ENCODE results near the gene ANK3. TPM values are rescaled to one million over a fixed set of nuclear protein-coding genes. Genes with fewer than 3 reads are reported as not detected.

Gene ANK3
- total RNA-seq, 1 donor from 2014 or later = 12.6 TPM

GRCh38 chr10:60163786-60164185 lies 225.9 kb downstream of the ANK3 start:
- H3K36me3 Mint-ChIP-seq (ENCODE audit: low read depth, unreplicated experiment) = no peaks in the 10 kb centered on the region
- no peak for TF ChIP-seq CTCF (IDR thresholded peaks at IDR 0.05; ENCODE audit: unreplicated experiment)
- no peaks in the 10 kb centered on the region for H3K4me1 Mint-ChIP-seq (ENCODE audit: unreplicated experiment)
- peaks cover 6% of the 10 kb centered on the region for H3K27me3 Mint-ChIP-seq (ENCODE audit: unreplicated experiment)
- no peak overlapping the region for H3K27ac Mint-ChIP-seq (ENCODE audit: unreplicated experiment)
- H3K9me3 Mint-ChIP-seq (ENCODE audit: unreplicated experiment) = no peaks in the 10 kb centered on the region
- no peak for DNase-seq (ENCODE audit: low spot score)
- H3K4me3 Mint-ChIP-seq (ENCODE audit: unreplicated experiment) = no peak overlapping the region

- no peak for TF ChIP-seq CTCF (IDR thresholded peaks at IDR 0.05; ENCODE audit: unreplicated experiment)
- peaks cover 6% of the 10 kb centered on the region for H3K27me3 Mint-ChIP-seq (ENCODE audit: unreplicated experiment)
Observed at GRCh38 chr10:60162631-60163030, 227.0 kb downstream of the ANK3 start.

GRCh38 chr10:60155943-60156683 lies 233.6 kb downstream of the ANK3 start:
- peaks cover 7% of the 10 kb centered on the region for H3K27me3 Mint-ChIP-seq (ENCODE audit: unreplicated experiment)
- TF ChIP-seq CTCF (IDR thresholded peaks at IDR 0.05; ENCODE audit: unreplicated experiment) = no peak
- no peaks in the 10 kb centered on the region for H3K36me3 Mint-ChIP-seq (ENCODE audit: low read depth, unreplicated experiment)
- no peak overlapping the region for H3K27ac Mint-ChIP-seq (ENCODE audit: unreplicated experiment)
- H3K4me3 Mint-ChIP-seq (ENCODE audit: unreplicated experiment) = no peak overlapping the region
- no peaks in the 10 kb centered on the region for H3K4me1 Mint-ChIP-seq (ENCODE audit: unreplicated experiment)
- no peaks in the 10 kb centered on the region for H3K9me3 Mint-ChIP-seq (ENCODE audit: unreplicated experiment)
- DNase-seq (ENCODE audit: low spot score) = no peak

More at GRCh38 chr10:60162631-60163030, 227.0 kb downstream of the ANK3 start:
- Mint-ChIP-seq H3K36me3 (ENCODE audit: low read depth, unreplicated experiment) (no peaks in the 10 kb centered on the region), H3K4me1 (ENCODE audit: unreplicated experiment) (no peaks in the 10 kb centered on the region), H3K4me3 (ENCODE audit: unreplicated experiment) (no peak overlapping the region), H3K27ac (ENCODE audit: unreplicated experiment) (no peak overlapping the region), H3K9me3 (ENCODE audit: unreplicated experiment) (no peaks in the 10 kb centered on the region)
- DNase-seq (ENCODE audit: low spot score) = no peak

- H3K4me1 Mint-ChIP-seq (ENCODE audit: unreplicated experiment) = no peaks in the 10 kb centered on the region
- no peaks in the 10 kb centered on the region for H3K9me3 Mint-ChIP-seq (ENCODE audit: unreplicated experiment)
- peaks cover 7% of the 10 kb centered on the region for H3K27me3 Mint-ChIP-seq (ENCODE audit: unreplicated experiment)
- no peak for DNase-seq (ENCODE audit: low spot score)
- H3K27ac Mint-ChIP-seq (ENCODE audit: unreplicated experiment) = no peak overlapping the region
- H3K4me3 Mint-ChIP-seq (ENCODE audit: unreplicated experiment) = no peak overlapping the region
- no peaks in the 10 kb centered on the region for H3K36me3 Mint-ChIP-seq (ENCODE audit: low read depth, unreplicated experiment)
- TF ChIP-seq CTCF (IDR thresholded peaks at IDR 0.05; ENCODE audit: unreplicated experiment) = no peak
Observed at GRCh38 chr10:60155099-60155877, 234.4 kb downstream of the ANK3 start.

GRCh38 chr10:60149003-60149402 lies 240.7 kb downstream of the ANK3 start:
- Mint-ChIP-seq H3K27me3 (ENCODE audit: unreplicated experiment) (peaks cover 5% of the 10 kb centered on the region), H3K36me3 (ENCODE audit: low read depth, unreplicated experiment) (peaks cover 3% of the 10 kb centered on the region), H3K4me1 (ENCODE audit: unreplicated experiment) (peaks cover 6% of the 10 kb centered on the region), H3K9me3 (ENCODE audit: unreplicated experiment) (no peaks in the 10 kb centered on the region), H3K27ac (ENCODE audit: unreplicated experiment) (no peak overlapping the region), H3K4me3 (ENCODE audit: unreplicated experiment) (no peak overlapping the region)
- no peak for DNase-seq (ENCODE audit: low spot score)
- no peak for TF ChIP-seq CTCF (IDR thresholded peaks at IDR 0.05; ENCODE audit: unreplicated experiment)

All from endothelial cell (in vitro differentiated cells).